ENCODE results near the gene PPIC.

The PPIC gene

GRCh38 chr5:123036391-123037103, at the start of gene PPIC:
PPIC (minus strand) TSS chr5:123036725; CDS start chr5:123036625, 100 bp downstream.
- DNase-seq, result no peak

- no peak for DNase-seq
Observed at GRCh38 chr5:123085638-123086286, 49.2 kb upstream of the PPIC start.

GRCh38 chr5:123084730-123085605, 48.4 kb upstream of the PPIC start:
- DNase-seq, result no peak

- DNase-seq, result no peak
Observed at GRCh38 chr5:123083298-123083697, 46.8 kb upstream of the PPIC start.

- DNase-seq, result no peak
Observed at GRCh38 chr5:123080215-123080614, 43.7 kb upstream of the PPIC start.

- DNase-seq, result no peak
Observed at GRCh38 chr5:123075521-123076163, 39.1 kb upstream of the PPIC start.

GRCh38 chr5:123068368-123068938, 31.9 kb upstream of the PPIC start:
- no peak for DNase-seq

- no peak for DNase-seq
Observed at GRCh38 chr5:123066016-123066415, 29.5 kb upstream of the PPIC start.

GRCh38 chr5:123059455-123059854, 22.9 kb upstream of the PPIC start:
- DNase-seq, result no peak

GRCh38 chr5:123051206-123051605, 14.7 kb upstream of the PPIC start:
- DNase-seq, result no peak

GRCh38 chr5:123047706-123048105, 11.2 kb upstream of the PPIC start:
- DNase-seq, result no peak

- DNase-seq, result no peak
Observed at GRCh38 chr5:123046222-123046621, 9.7 kb upstream of the PPIC start.

- no peak for DNase-seq
Observed at GRCh38 chr5:123044926-123045617, 8.5 kb upstream of the PPIC start.

GRCh38 chr5:123039673-123040072, 3.1 kb upstream of the PPIC start:
- DNase-seq, result no peak

GRCh38 chr5:123037104-123037418, 536 bp upstream of the PPIC start:
- DNase-seq, result no peak

GRCh38 chr5:123035918-123036390, 571 bp downstream of the PPIC start:
- no peak for DNase-seq

- DNase-seq, result no peak
Observed at GRCh38 chr5:123035360-123035917, 1.1 kb downstream of the PPIC start.

- no peak for DNase-seq
Observed at GRCh38 chr5:123033157-123033671, 3.3 kb downstream of the PPIC start.

- DNase-seq, result no peak
Observed at GRCh38 chr5:123028222-123028621, 8.3 kb downstream of the PPIC start.

GRCh38 chr5:123014689-123015088, 21.8 kb downstream of the PPIC start:
- no peak for DNase-seq

GRCh38 chr5:123012321-123012720, 24.2 kb downstream of the PPIC start:
- no peak for DNase-seq

GRCh38 chr5:123007754-123008153, 28.8 kb downstream of the PPIC start:
- no peak for DNase-seq

Data from stimulated activated CD4-positive, alpha-beta T cell treated with anti-CD3 and anti-CD28 coated beads, Interleukin-4, amount 100 ng/mL, for 4 hours (primary cell).